IMR-90 (cell line): ENCODE measurements around the gene DUOX1. TPM values are rescaled to one million over a fixed set of nuclear protein-coding genes. Genes with fewer than 3 reads are reported as not detected.

Experiments
- ATAC-seq: fragments of 200-7000 bp; cut with Tn5 transposase; 2 replicates; pipeline ENCODE4 v1.9.1; 2020; ENCODE audit warnings: low read depth, mild to moderate bottlenecking, moderate library complexity
- BruUV-seq: library from RNA; stranded (reverse); fragments of 400-500 nt; replicated peaks from 2 replicates; lab custom pipeline; 2021; lab: Mats Ljungman, UMichigan
- CTCF ChIA-PET: fragments of 300-600 bp; formaldehyde crosslinking; extraction: SDS; loops from one replicate; lab custom pipeline; 2021; ENCODE audit warnings: antibody characterized with exemption; lab: Yijun Ruan, JAX
- POLR2A ChIA-PET: fragments of 300-600 bp; sonication (Branson Sonifier 250); formaldehyde crosslinking; loops from one replicate; lab custom pipeline; 2022; ENCODE audit warnings: antibody characterized with exemption; ENCODE audit not compliant: unreplicated experiment; lab: Charles Lee
- DNase-seq: peaks from one replicate; pipeline ENCODE4 v3.0.0; 2013
- H2AFZ ChIP-seq: replicated peaks from 2 replicates; pipeline ENCODE3; 2013; ENCODE audit warnings: low read length, mild to moderate bottlenecking; ENCODE audit not compliant: poor library complexity
- H2AK5ac ChIP-seq: 2 replicates; pipeline ENCODE4 v1.6.1; 2013; ENCODE audit warnings: low read depth, low read length, inconsistent platforms
- H2AK9ac ChIP-seq: replicated peaks from 2 replicates; pipeline ENCODE3; 2013; ENCODE audit warnings: mild to moderate bottlenecking, low read depth, low read length, moderate library complexity; ENCODE audit not compliant: poor library complexity
- H2BK120ac ChIP-seq: 2 replicates; pipeline ENCODE4 v1.6.1; 2013; ENCODE audit warnings: low read depth, low read length, inconsistent platforms
- H2BK15ac ChIP-seq: 3 replicates; pipeline ENCODE4 v1.6.1; 2013; ENCODE audit warnings: low read depth, low read length, inconsistent platforms
- H2BK20ac ChIP-seq: 2 replicates; pipeline ENCODE4 v1.6.1; 2013; ENCODE audit warnings: low read depth, mild to moderate bottlenecking, inconsistent platforms, low read length, moderate library complexity
- H2BK5ac ChIP-seq: 2 replicates; pipeline ENCODE4 v1.6.1; 2013; ENCODE audit warnings: mild to moderate bottlenecking, low read depth, low read length, inconsistent platforms; ENCODE audit not compliant: poor library complexity, severe bottlenecking
- H3K14ac ChIP-seq: replicated peaks from 2 replicates; pipeline ENCODE4 v1.6.1; 2013; ENCODE audit warnings: low read depth, low read length, inconsistent platforms
- H3K18ac ChIP-seq: 2 replicates; pipeline ENCODE4 v1.6.1; 2013; ENCODE audit warnings: low read depth, low read length, control low read depth
- H3K23ac ChIP-seq: 2 replicates; pipeline ENCODE4 v1.6.1; 2013; ENCODE audit warnings: low read depth, low read length, inconsistent platforms
- H3K27ac ChIP-seq: 2 replicates; pipeline ENCODE4 v1.5.1; 2013; ENCODE audit warnings: mild to moderate bottlenecking, control low read depth, low read length; ENCODE audit not compliant: insufficient read depth
- H3K27me3 ChIP-seq: 2 replicates; pipeline ENCODE4 v1.6.1; 2013; ENCODE audit warnings: low read length; ENCODE audit not compliant: control insufficient read depth, insufficient read depth
- H3K36me3 ChIP-seq: 2 replicates; pipeline ENCODE4 v1.6.1; 2013; ENCODE audit warnings: low read length, mixed read lengths; ENCODE audit not compliant: control insufficient read depth, insufficient read depth
- H3K4ac ChIP-seq: 2 replicates; pipeline ENCODE4 v1.6.1; 2013; ENCODE audit warnings: low read depth, low read length, inconsistent platforms
- H3K4me1 ChIP-seq: 2 replicates; pipeline ENCODE4 v1.6.1; 2013; ENCODE audit warnings: low read length, mixed read lengths; ENCODE audit not compliant: control insufficient read depth, insufficient read depth
- H3K4me2 ChIP-seq: 2 replicates; pipeline ENCODE4 v1.6.1; 2013; ENCODE audit warnings: low read depth, mild to moderate bottlenecking, control low read depth, low read length, moderate library complexity
- H3K4me3 ChIP-seq: 2 replicates; pipeline ENCODE4 v1.5.1; 2013; ENCODE audit warnings: low read depth, mild to moderate bottlenecking, control low read depth, low read length, moderate library complexity; ENCODE audit not compliant: insufficient read depth
- H3K56ac ChIP-seq: 2 replicates; pipeline ENCODE4 v1.6.1; 2013; ENCODE audit warnings: low read length, inconsistent platforms; ENCODE audit not compliant: insufficient read depth; ENCODE audit errors: extremely low read depth
- H3K79me1 ChIP-seq, 2 experiments: 2 replicates each; pipeline ENCODE4 v1.6.1; 2013; ENCODE audit warnings: low read length in 2 of 2, inconsistent platforms in 1 of 2, low read depth in 1 of 2
- H3K9ac ChIP-seq: 2 replicates; pipeline ENCODE4 v1.6.1; 2013; ENCODE audit warnings: low read depth, low read length, control low read depth
- H3K9me1 ChIP-seq: 2 replicates; pipeline ENCODE4 v1.6.1; 2013; ENCODE audit warnings: low read length, inconsistent platforms; ENCODE audit not compliant: insufficient read depth
- H3K9me3 ChIP-seq: 2 replicates; pipeline ENCODE4 v1.6.1; 2013; ENCODE audit warnings: low read length; ENCODE audit not compliant: control insufficient read depth, insufficient read depth
- H4K20me1 ChIP-seq: 2 replicates; pipeline ENCODE4 v1.6.1; 2013; ENCODE audit warnings: low read length, inconsistent platforms; ENCODE audit not compliant: insufficient read depth
- H4K5ac ChIP-seq: 2 replicates; pipeline ENCODE4 v1.6.1; 2013; ENCODE audit warnings: mild to moderate bottlenecking, low read depth, low read length, control low read depth
- H4K8ac ChIP-seq, 2 experiments: 2 replicates each; pipeline ENCODE4 v1.6.1; 2013; ENCODE audit warnings: low read depth in 2 of 2, low read length in 2 of 2, control low read depth in 1 of 2, inconsistent platforms in 1 of 2
- H4K91ac ChIP-seq: 2 replicates; pipeline ENCODE4 v1.6.1; 2013; ENCODE audit warnings: low read depth, low read length, inconsistent platforms; ENCODE audit not compliant: insufficient read depth
- BHLHE40 ChIP-seq: fragments of 150-350 bp; IDR thresholded peaks from 2 replicates; pipeline ENCODE4 v1.6.1; 2016; ENCODE audit warnings: mild to moderate bottlenecking, low read depth, low read length
- CEBPB ChIP-seq: IDR thresholded peaks from 2 replicates; pipeline ENCODE4 v1.6.1; 2012; ENCODE audit warnings: low read depth, low read length, improper control_type of control experiment
- CHD1 ChIP-seq: IDR thresholded peaks from 2 replicates; pipeline ENCODE4 v1.6.1; 2012; ENCODE audit warnings: low read depth, low read length, improper control_type of control experiment
- CTCF ChIP-seq: conservative IDR thresholded peaks from 2 replicates; pipeline ENCODE4 v1.5.1; 2012; ENCODE audit warnings: mild to moderate bottlenecking, low read depth, low read length, improper control_type of control experiment
- ELK1 ChIP-seq: fragments of 150-350 bp; IDR thresholded peaks from 2 replicates; pipeline ENCODE4 v1.6.1; 2016; ENCODE audit warnings: low read depth, mild to moderate bottlenecking, low read length, moderate library complexity, borderline replicate concordance
- MAFK ChIP-seq: IDR thresholded peaks from 2 replicates; pipeline ENCODE4 v1.6.1; 2012; ENCODE audit warnings: low read depth, low read length, improper control_type of control experiment
- MAZ ChIP-seq: IDR thresholded peaks from 2 replicates; pipeline ENCODE4 v1.6.1; 2012; ENCODE audit warnings: low read depth, mild to moderate bottlenecking, low read length, improper control_type of control experiment, moderate library complexity, borderline replicate concordance
- MXI1 ChIP-seq: IDR thresholded peaks from 2 replicates; pipeline ENCODE4 v1.6.1; 2012; ENCODE audit warnings: low read depth, mild to moderate bottlenecking, low read length, moderate library complexity, borderline replicate concordance
- NFE2L2 ChIP-seq: fragments of 150-350 bp; IDR thresholded peaks from 2 replicates; pipeline ENCODE4 v1.6.1; 2016; ENCODE audit warnings: low read depth, mild to moderate bottlenecking, low read length
- POLR2A ChIP-seq: IDR thresholded peaks from 2 replicates; pipeline ENCODE4 v1.6.1; 2012; ENCODE audit warnings: mild to moderate bottlenecking, low read depth, low read length
- RAD21 ChIP-seq: IDR thresholded peaks from 2 replicates; pipeline ENCODE4 v1.6.1; 2012; ENCODE audit warnings: low read length, improper control_type of control experiment
- RFX5 ChIP-seq: IDR thresholded peaks from 2 replicates; pipeline ENCODE4 v1.8.0; 2012; ENCODE audit warnings: low read depth, mild to moderate bottlenecking, low read length, moderate library complexity
- SMC3 ChIP-seq: fragments of 150-350 bp; IDR thresholded peaks from 2 replicates; pipeline ENCODE4 v1.6.1; 2016; ENCODE audit warnings: low read depth, mild to moderate bottlenecking, antibody characterized with exemption, low read length, moderate library complexity
- USF2 ChIP-seq: fragments of 150-350 bp; IDR thresholded peaks from 2 replicates; pipeline ENCODE4 v1.6.1; 2017; ENCODE audit warnings: mild to moderate bottlenecking, antibody characterized with exemption, low read length, low read depth
- WGBS, 2 experiments: methylation state at CpG; one replicate each; pipeline versions ENCODE4 v1.1.5 to v1.1.7; 2013; ENCODE audit warnings: missing lambda C conversion rate in 2 of 2; ENCODE audit not compliant: insufficient read length in 1 of 2; ENCODE audit errors: extremely low coverage in 2 of 2; 5-methylcytosine and 5-hydroxymethylcytosine counted together
- dilution Hi-C: fragments of 300-500 bp; cut with HindIII; formaldehyde crosslinking; loops from one replicate; pipeline ENCODE4 v1.14.3; 2018; ENCODE audit warnings: low sequenced_read_pairs; ENCODE audit not compliant: unreplicated experiment
- in situ Hi-C: fragments of 300-500 bp; cut with MboI; formaldehyde crosslinking; loops from 3 replicates; pipeline ENCODE4 v1.14.3; 2019; ENCODE audit warnings: low sequenced_read_pairs, inconsistent platforms, mixed read lengths
- intact Hi-C: fragments of 100-400 bp; cut with micrococcal nuclease; formaldehyde crosslinking; loops from 2 replicates; pipeline ENCODE4 v1.10.0; 2022
- polyA plus RNA-seq, 3 experiments: library from polyadenylated mRNA; depleted of rRNA; stranded (reverse); fragments of >200 nt; gene quantifications; 2 replicates each; pipeline ENCODE4 v1.2.3, GENCODE V29; 2012; ENCODE audit warnings: low replicate concordance in 1 of 3
- total RNA-seq: library from RNA; depleted of rRNA; stranded (reverse); fragments of >200 nt; gene quantifications from 2 replicates; pipeline ENCODE4 v1.2.3, GENCODE V29; 2012

Gene DUOX1
- total and polyA plus RNA-seq, 2 of the 4 experiments (the other 2 are of a cell fraction) = not detected

GRCh38 chr15:45181491-45182285 is 51.9 kb downstream of the DUOX1 start:
- no TSS peak for BruUV-seq

More at GRCh38 chr15:45181491-45182285, 51.9 kb downstream of the DUOX1 start:
- Histone ChIP-seq H3K9me3 (no peaks in the 10 kb centered on the region), H2AK5ac (no peak overlapping the region), H4K20me1 (no peaks in the 10 kb centered on the region; the same call in 1 of the 2 replicates), H3K18ac (no peak overlapping the region), H3K27ac (no peak overlapping the region), H4K8ac (no peak overlapping the region), H3K79me1 (no peaks in the 10 kb centered on the region), H4K91ac (no peak overlapping the region), H2AFZ (no peak overlapping the region), H3K36me3 (peaks cover 2% of the 10 kb centered on the region), H3K9ac (no peak overlapping the region), H3K4ac (no peak overlapping the region), H2BK15ac (no peak overlapping the region), H3K4me2 (no peak overlapping the region), H3K23ac (no peak overlapping the region), H2BK20ac (no peak overlapping the region), H4K5ac (no peak overlapping the region), H2AK9ac (no peak overlapping the region), H3K4me1 (peaks cover 3% of the 10 kb centered on the region), H2BK5ac (no peak overlapping the region), H3K56ac (no peak overlapping the region), H3K14ac (no peak overlapping the region), H2BK120ac (no peak overlapping the region), H3K9me1 (peaks cover 11% of the 10 kb centered on the region; the same call in 1 of the 2 replicates), H3K4me3 (no peak overlapping the region), H3K27me3 (no peaks in the 10 kb centered on the region)
- POLR2A ChIA-PET = no interaction called here
- intact Hi-C loops = no loop called here
- no CpG with 5 or more reads among the region's 9 CpGs for WGBS, 2 experiments
- DNase-seq = no peak
- CTCF ChIA-PET = interaction anchor here (0.5 kb wide), 1 partner anchor 265 kb away, joined by 3 read pairs; no protein-coding TSS in a partner anchor
- ATAC-seq = no peak
- in situ Hi-C loops = loop anchor here (25.0 kb wide), 1 partner anchor 431 kb away; no protein-coding TSS in a partner anchor
- dilution Hi-C loops = no loop called here
- TF ChIP-seq MAFK (no peak), CEBPB (no peak), MAZ (no peak), BHLHE40 (no peak), ELK1 (no peak), CHD1 (no peak), CTCF (no peak), MXI1 (no peak), RAD21 (no peak), SMC3 (no peak), USF2 (no peak), NFE2L2 (no peak), POLR2A (no peak), RFX5 (no peak)
